GM21786 (cell line): Measurements from ENCODE around the gene CCDC77.

Experiments
- ATAC-seq: cut with Tn5 transposase; IDR thresholded peaks from one replicate; pipeline ENCODE4 v1.9.1; 2021; ENCODE audit not compliant: unreplicated experiment

CCDC77 gene

GRCh38 chr12:452667-453210 is 51.3 kb downstream of the CCDC77 start:
- no peak for ATAC-seq

- ATAC-seq, result no peak
Measured at GRCh38 chr12:454833-455232, 53.4 kb downstream of the CCDC77 start.

GRCh38 chr12:455821-456220 is 54.4 kb downstream of the CCDC77 start:
- ATAC-seq, result no peak

GRCh38 chr12:457676-458075 is 56.2 kb downstream of the CCDC77 start:
- ATAC-seq, result no peak

- ATAC-seq, result no peak
Measured at GRCh38 chr12:459050-459429, 57.6 kb downstream of the CCDC77 start.

GRCh38 chr12:459430-460258 is 58.2 kb downstream of the CCDC77 start, which contains the start of gene B4GALNT3:
B4GALNT3 (plus strand) TSS chr12:459939; CDS start chr12:460377, 438 bp downstream.
- ATAC-seq, result no peak

- no peak for ATAC-seq
Measured at GRCh38 chr12:460261-461230, 59.1 kb downstream of the CCDC77 start.

- ATAC-seq, result no peak
Measured at GRCh38 chr12:461425-461824, 60.0 kb downstream of the CCDC77 start.

GRCh38 chr12:462936-463705 is 61.7 kb downstream of the CCDC77 start:
- ATAC-seq, result no peak

GRCh38 chr12:464484-465267 is 63.2 kb downstream of the CCDC77 start:
- no peak for ATAC-seq

- no peak for ATAC-seq
Measured at GRCh38 chr12:466039-466438, 64.6 kb downstream of the CCDC77 start.

GRCh38 chr12:466762-467161 is 65.3 kb downstream of the CCDC77 start:
- ATAC-seq, result no peak

- ATAC-seq, result no peak
Measured at GRCh38 chr12:467591-467990, 66.1 kb downstream of the CCDC77 start.

- ATAC-seq, result no peak
Measured at GRCh38 chr12:468671-469389, 67.4 kb downstream of the CCDC77 start.

GRCh38 chr12:470133-470532 is 68.7 kb downstream of the CCDC77 start:
- no peak for ATAC-seq

- ATAC-seq, result no peak
Measured at GRCh38 chr12:473198-473597, 71.8 kb downstream of the CCDC77 start.

- no peak for ATAC-seq
Measured at GRCh38 chr12:473863-474577, 72.6 kb downstream of the CCDC77 start.

- ATAC-seq, result no peak
Measured at GRCh38 chr12:475286-475685, 73.8 kb downstream of the CCDC77 start.

- no peak for ATAC-seq
Measured at GRCh38 chr12:479161-479560, 77.7 kb downstream of the CCDC77 start.
